HEK293T (cell line): ENCODE data around the gene MYOM3.

Experiments used
- CTCF ChIA-PET: fragments of 350-600 bp; formaldehyde crosslinking; extraction: SDS; loops from one replicate; lab custom pipeline; 2021; ENCODE audit warnings: antibody characterized with exemption, inconsistent platforms; lab: Yijun Ruan, JAX
- POLR2A ChIA-PET: fragments of 350-600 bp; formaldehyde crosslinking; extraction: SDS; loops from one replicate; lab custom pipeline; 2020; ENCODE audit warnings: antibody characterized with exemption, inconsistent platforms; lab: Yijun Ruan, JAX
- DNase-seq: peaks from one replicate; pipeline ENCODE4 v3.0.0; 2012; ENCODE audit warnings: mixed read lengths; ENCODE audit errors: extremely low spot score
- ARNT ChIP-seq: fragments of 450-650 bp; IDR thresholded peaks from 2 replicates; pipeline ENCODE4 v1.6.1; 2017; ENCODE audit warnings: mild to moderate bottlenecking
- BHLHE40 ChIP-seq: fragments of 450-650 bp; IDR thresholded peaks from 2 replicates; pipeline ENCODE4 v1.6.1; 2016; ENCODE audit warnings: mild to moderate bottlenecking, moderate library complexity, borderline replicate concordance
- CTBP1 ChIP-seq: fragments of 450-650 bp; IDR thresholded peaks from 2 replicates; pipeline ENCODE4 v1.6.1; 2016; ENCODE audit warnings: borderline replicate concordance
- ELF4 ChIP-seq: fragments of 450-650 bp; IDR thresholded peaks from 2 replicates; pipeline ENCODE4 v1.6.1; 2017; ENCODE audit warnings: antibody characterized with exemption
- FOXA1 ChIP-seq: fragments of 450-650 bp; IDR thresholded peaks from 2 replicates; pipeline ENCODE4 v1.6.1; 2016; ENCODE audit warnings: mild to moderate bottlenecking
- FOXK2 ChIP-seq: fragments of 450-650 bp; IDR thresholded peaks from 2 replicates; pipeline ENCODE4 v1.6.1; 2016; ENCODE audit warnings: mild to moderate bottlenecking
- FOXM1 ChIP-seq: fragments of 450-650 bp; IDR thresholded peaks from 2 replicates; pipeline ENCODE4 v1.6.1; 2017; ENCODE audit warnings: mild to moderate bottlenecking, borderline replicate concordance
- HDGF ChIP-seq: fragments of 450-650 bp; IDR thresholded peaks from 2 replicates; pipeline ENCODE4 v1.6.1; 2017; ENCODE audit warnings: antibody characterized with exemption, borderline replicate concordance
- L3MBTL2 ChIP-seq: fragments of 450-650 bp; conservative IDR thresholded peaks from 2 replicates; pipeline ENCODE4 v1.6.1; 2016; ENCODE audit warnings: mild to moderate bottlenecking
- LEF1 ChIP-seq: fragments of 450-650 bp; IDR thresholded peaks from 2 replicates; pipeline ENCODE4 v1.6.1; 2017; ENCODE audit warnings: mild to moderate bottlenecking, borderline replicate concordance
- NFRKB ChIP-seq: fragments of 450-650 bp; IDR thresholded peaks from 2 replicates; pipeline ENCODE4 v1.6.1; 2016; ENCODE audit warnings: mild to moderate bottlenecking, moderate library complexity
- SP1 ChIP-seq: fragments of 450-650 bp; IDR thresholded peaks from 2 replicates; pipeline ENCODE4 v1.6.1; 2017
- SUZ12 ChIP-seq: fragments of 450-650 bp; IDR thresholded peaks from 2 replicates; pipeline ENCODE4 v1.6.1; 2016; ENCODE audit warnings: mild to moderate bottlenecking
- TARDBP ChIP-seq: fragments of 450-650 bp; IDR thresholded peaks from 2 replicates; pipeline ENCODE4 v1.6.1; 2016
- ZNF384 ChIP-seq: fragments of 450-650 bp; IDR thresholded peaks from 2 replicates; pipeline ENCODE4 v1.6.1; 2016
- TF ChIP-seq, protein P1 (sequence below): fragments of 450-650 bp; IDR thresholded peaks from 2 replicates; pipeline ENCODE4 v1.6.1; 2016

MYOM3 gene

DNA sequence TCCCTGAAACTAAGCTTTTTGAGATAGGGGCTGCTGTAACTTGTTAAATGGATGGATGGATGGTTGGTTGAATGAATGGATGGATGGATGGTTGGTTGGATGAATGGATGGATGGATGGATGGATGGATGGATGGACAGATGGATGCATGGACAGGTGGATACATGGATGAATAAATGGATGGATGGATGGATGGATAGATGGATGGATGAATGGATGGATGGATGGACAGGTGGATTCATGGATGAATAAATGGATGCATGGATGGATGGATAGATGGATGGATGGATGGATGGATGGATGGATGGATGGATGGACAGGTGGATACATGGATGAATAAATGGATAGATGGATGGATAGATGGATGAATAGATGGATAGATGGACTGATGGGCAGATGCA, 26.9 kb downstream of the MYOM3 start:
- TF ChIP-seq FOXA1 (no peak), FOXK2 (no peak), SP1 (no peak), ELF4 (no peak), FOXM1 (no peak), CTBP1 (no peak), ZNF384 (no peak), HDGF (no peak), L3MBTL2 (no peak), ARNT (no peak), SUZ12 (no peak)
- ChIA-PET CTCF (interaction anchor here (1.4 kb wide), 1 partner anchor 14 kb away, joined by 4 read pairs; no protein-coding TSS in a partner anchor), POLR2A (no interaction called here)
- DNase-seq: no peak

- ChIA-PET POLR2A (no interaction called here), CTCF (interaction anchor here (1.4 kb wide), 1 partner anchor 13 kb away, joined by 4 read pairs; no protein-coding TSS in a partner anchor)
- TF ChIP-seq NFRKB (no peak), SUZ12 (no peak), FOXK2 (no peak), HDGF (no peak), L3MBTL2 (no peak), LEF1 (no peak), ARNT (no peak), CTBP1 (no peak), ELF4 (no peak), SP1 (no peak), FOXA1 (no peak)
- TF ChIP-seq, protein P1, sequence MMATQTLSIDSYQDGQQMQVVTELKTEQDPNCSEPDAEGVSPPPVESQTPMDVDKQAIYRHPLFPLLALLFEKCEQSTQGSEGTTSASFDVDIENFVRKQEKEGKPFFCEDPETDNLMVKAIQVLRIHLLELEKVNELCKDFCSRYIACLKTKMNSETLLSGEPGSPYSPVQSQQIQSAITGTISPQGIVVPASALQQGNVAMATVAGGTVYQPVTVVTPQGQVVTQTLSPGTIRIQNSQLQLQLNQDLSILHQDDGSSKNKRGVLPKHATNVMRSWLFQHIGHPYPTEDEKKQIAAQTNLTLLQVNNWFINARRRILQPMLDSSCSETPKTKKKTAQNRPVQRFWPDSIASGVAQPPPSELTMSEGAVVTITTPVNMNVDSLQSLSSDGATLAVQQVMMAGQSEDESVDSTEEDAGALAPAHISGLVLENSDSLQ: no peak
- no peak for DNase-seq
Measured at GRCh38 chr1:24084050-24084449, 27.9 kb downstream of the MYOM3 start.

DNA sequence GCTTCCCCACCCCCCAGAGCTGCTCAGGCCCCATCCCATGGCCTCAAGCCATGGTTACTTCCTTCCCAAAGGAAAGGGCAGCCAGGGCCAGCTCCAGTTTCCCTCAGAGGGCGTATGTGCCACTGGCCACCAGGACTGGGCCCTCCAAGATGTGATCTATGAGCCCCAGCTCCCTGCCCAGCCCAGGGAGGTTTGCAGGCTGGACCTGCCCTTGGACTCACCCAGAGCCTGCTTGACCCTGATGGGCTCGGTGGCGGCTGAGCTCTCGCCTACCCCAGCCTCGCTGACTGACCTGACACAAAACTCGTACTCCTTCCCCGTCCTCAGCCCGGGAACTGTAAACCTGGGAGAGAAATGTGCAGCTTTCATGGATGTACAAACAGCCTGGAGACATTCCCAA, 29.6 kb downstream of the MYOM3 start:
- TF ChIP-seq ELF4 (no peak), NFRKB (no peak), FOXA1 (no peak), HDGF (no peak), SUZ12 (no peak), L3MBTL2 (no peak), LEF1 (no peak), FOXK2 (no peak), TARDBP (no peak), ZNF384 (no peak), BHLHE40 (no peak), FOXM1 (no peak)
- TF ChIP-seq, protein P1: no peak
- DNase-seq: no peak
- ChIA-PET POLR2A (no interaction called here), CTCF (no interaction called here)

DNA sequence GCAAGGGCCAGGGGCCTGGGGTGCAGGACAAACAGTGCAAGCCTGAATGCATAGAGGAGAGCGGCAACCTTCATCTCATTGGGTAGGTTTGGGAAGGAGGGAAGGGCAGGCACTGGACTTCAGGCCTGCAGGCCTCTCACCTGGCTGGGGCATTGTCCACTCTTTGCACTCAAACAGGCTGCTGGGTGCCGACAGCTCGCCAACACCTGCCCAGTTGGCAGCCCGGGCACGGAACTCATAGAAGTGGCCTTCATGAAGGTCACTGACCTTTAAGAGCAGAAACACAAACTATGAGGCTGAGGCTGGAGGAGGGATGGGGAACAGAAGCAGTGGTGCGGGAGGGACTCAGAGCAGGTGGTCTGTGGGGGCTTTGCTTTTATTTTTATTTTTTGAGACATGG, 30.7 kb downstream of the MYOM3 start:
- DNase-seq: no peak
- TF ChIP-seq ZNF384 (no peak), FOXK2 (no peak), FOXM1 (no peak), SUZ12 (no peak), LEF1 (no peak)
- ChIA-PET CTCF (interaction anchor here (0.9 kb wide), 1 partner anchor 69 kb away, joined by 3 read pairs; no protein-coding TSS in a partner anchor), POLR2A (no interaction called here)

DNA sequence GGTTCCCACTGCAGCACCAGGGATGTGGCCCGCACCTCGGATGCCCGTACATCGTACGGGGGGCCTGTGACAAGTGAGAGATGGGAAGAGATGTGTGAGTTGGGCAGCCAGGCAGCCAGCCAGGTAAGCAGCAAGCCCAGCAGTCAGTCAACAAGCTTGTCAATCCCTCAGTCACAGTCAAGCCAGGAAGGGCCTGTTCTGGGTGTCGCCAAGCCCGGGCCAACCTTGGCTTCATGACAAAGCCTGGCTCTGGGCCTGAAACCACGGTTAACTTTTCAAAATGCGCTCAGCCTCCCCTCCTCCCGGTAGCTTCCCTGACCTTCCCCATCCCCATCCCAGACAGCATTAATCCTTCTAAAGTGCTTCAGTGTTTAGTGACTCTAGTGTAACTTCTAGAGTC, 31.8 kb downstream of the MYOM3 start:
- POLR2A ChIA-PET: no interaction called here
- TF ChIP-seq ELF4: no peak
- no peak for TF ChIP-seq FOXK2
- TF ChIP-seq ARNT: no peak
- TF ChIP-seq L3MBTL2: no peak
- TF ChIP-seq FOXM1: no peak
- TF ChIP-seq FOXA1: no peak
- no peak for TF ChIP-seq SUZ12
- TF ChIP-seq ZNF384: no peak
- no peak for TF ChIP-seq BHLHE40
- TF ChIP-seq HDGF: no peak
- TF ChIP-seq, protein P1: no peak
- TF ChIP-seq CTBP1: no peak
- no peak for TF ChIP-seq TARDBP
- no peak for TF ChIP-seq SP1
- no peak for TF ChIP-seq LEF1
- no peak for TF ChIP-seq NFRKB
- CTCF ChIA-PET: interaction anchor here (0.7 to 0.9 kb wide), 2 partner anchors 39 to 70 kb away, joined by 3 read pairs; no protein-coding TSS in a partner anchor
- no peak for DNase-seq

GRCh38 chr1:24077278-24077978, 34.5 kb downstream of the MYOM3 start:
- no peak for TF ChIP-seq TARDBP
- TF ChIP-seq HDGF: no peak
- TF ChIP-seq ZNF384: no peak
- ChIA-PET CTCF (no interaction called here), POLR2A (no interaction called here)
- no peak for DNase-seq
